GM18951 (cell line): Measurements from ENCODE around the gene ARHGDIA.
A peak's percentile ranks its signal among the peaks of the same experiment; 100 is the strongest.
"Not testable (repeated sequence)": the region's sequence is repeated elsewhere in the genome, so short reads cannot be mapped to it uniquely, and the experiment has no call there.

Source experiments
- POLR2A ChIP-seq: IDR thresholded peaks from 4 replicates; pipeline ENCODE4 v1.6.1; 2011; ENCODE audit warnings: mild to moderate bottlenecking; ENCODE audit not compliant: insufficient read length, insufficient read depth; ENCODE audit errors: extremely low read depth
- in situ Hi-C: fragments of 300-500 bp; cut with MboI; formaldehyde crosslinking; loops from one replicate; pipeline ENCODE4 v1.12.0; 2022; ENCODE audit warnings: low sequenced_read_pairs, mixed read lengths, inconsistent platforms; ENCODE audit not compliant: unreplicated experiment

ARHGDIA gene

DNA sequence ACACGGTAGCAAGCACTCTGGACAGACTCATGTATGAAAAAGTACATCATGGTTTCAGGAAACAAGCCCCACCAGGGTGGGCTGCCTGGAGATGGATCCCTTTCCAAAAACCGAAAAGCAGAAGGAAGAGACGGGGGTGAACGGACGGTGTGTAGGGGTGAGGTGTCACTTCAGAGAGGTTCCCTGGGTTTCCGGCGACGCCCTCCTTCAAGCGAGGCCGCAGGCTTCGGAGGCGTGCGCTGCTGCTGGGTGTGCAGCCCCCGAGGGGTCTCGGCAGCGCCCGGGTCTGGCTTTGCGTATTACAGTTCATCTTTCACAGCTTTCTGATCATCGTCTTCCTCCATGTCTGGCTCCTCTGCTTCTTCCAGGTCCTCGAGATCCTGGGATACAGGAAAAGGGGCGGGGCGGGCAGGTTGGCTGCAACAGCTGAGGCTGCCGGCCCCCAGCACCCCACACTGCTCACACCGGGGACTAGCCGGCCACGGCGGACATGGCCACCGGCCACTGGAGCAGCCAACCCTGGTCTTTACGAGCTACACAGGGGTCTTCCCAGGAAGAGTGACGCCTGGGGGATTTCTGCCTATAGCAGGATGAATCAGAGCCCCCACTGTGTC lies 27.3 kb downstream of the ARHGDIA start:
- in situ Hi-C loops, result no loop called here
- peak; percentile 26 for TF ChIP-seq POLR2A

DNA sequence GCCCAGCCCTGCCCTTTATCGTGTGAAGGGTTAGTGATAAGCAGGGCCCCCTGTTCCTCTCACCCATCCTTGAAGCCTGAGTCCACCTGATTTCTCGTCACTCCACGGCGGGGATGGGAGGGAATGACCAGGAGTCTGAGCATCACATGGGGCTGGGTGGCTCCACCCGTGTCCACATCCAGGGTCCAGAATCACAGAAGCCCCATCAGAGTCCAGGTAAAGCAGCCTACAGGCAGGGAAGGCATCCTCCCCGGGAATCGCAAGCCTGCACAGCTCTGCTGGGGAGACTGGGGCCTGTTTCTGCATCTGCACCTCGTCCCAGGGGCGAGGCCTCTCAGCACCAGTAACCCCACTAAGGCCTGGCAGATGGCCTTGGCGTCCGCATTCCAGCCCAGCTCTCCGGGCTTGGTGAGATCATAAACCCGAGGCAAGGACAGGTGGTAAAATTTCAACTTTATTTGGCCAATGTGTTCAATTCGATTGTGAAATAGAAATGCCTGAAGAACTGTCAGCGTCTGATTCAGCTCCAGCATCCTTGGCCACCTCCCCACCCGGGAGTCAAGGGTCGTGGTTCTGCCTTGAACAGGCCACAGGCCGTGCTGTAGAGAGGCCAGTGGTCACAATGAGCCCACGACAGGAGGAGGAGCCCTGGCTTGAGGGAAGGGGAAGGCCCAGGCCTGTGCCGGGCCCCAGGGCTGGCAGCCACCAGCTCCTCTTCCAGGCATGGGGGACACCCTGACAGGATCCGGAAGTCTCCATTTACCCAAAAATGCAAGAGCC lies 28.2 kb downstream of the ARHGDIA start:
- in situ Hi-C loops, result no loop called here
- peak; percentile 18 for TF ChIP-seq POLR2A

GRCh38 chr17:81842378-81842724 lies 28.8 kb downstream of the ARHGDIA start:
- no peak for TF ChIP-seq POLR2A
- in situ Hi-C loops, result no loop called here

DNA sequence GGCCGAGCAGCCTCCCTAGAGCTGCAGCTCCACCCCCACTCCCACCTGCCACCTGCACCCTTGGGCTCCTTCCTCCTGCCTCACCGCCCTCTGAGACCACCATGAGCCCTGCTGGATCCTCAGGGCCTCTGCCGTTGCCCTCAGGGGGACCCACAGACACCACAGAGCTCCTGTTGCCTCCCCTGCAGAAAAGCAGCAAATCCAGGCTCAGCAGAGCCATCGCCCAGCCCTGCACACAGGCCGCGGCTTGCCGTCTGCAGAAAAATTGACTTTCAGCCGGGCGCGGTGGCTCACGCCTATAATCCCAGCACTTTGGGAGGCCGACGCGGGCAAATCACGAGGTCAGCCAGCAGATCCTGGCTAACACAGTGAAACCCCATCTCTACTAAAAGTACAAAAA lies 29.3 kb downstream of the ARHGDIA start:
- no peak for TF ChIP-seq POLR2A
- in situ Hi-C loops, result no loop called here

DNA sequence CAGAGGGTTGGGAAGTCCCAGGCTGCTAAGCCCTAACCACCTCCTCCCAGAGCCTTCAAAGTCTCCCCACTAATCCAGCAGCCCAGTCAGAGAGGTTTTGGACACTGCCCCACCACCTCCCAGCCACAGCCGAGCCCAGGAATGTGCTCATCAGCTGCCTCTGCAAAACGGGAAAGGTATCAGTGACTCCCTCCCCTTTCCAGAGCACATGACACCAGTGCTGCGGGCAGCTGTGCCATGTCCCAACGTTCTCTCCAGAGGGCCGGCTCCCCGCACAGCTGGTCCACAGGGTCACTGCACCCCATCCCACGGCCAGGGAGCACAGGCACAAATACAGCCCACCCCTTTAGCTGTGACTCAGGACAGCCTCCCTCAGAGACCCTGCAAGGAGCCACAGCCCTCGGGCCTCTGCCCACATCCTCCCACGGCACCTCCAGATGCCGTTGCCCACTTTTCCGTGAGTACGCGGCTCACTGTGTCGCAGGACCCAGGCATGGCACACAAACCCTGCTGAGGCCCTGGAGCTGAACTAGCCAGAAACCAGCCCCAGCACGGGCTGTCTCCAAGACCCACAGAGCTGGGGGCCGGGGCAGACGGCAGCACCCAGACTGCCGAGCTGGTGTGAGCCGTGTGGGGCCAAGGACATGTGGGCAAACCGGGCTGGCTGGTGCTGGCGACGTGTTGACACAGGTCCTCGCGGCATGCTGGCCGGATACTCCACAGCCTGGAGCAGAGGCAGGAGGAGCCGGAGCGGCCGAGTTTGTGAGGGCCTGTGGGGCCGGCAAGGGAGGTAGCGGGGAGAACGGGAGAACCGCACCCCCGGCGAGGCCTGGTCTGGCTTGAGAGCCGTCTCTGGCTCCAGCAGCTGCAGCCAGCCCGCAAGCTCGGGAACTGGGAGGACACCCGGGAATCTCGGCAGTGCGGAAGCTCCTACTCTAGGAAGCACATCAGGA lies 30.0 kb downstream of the ARHGDIA start:
- in situ Hi-C loops, result no loop called here
- no peak for TF ChIP-seq POLR2A

GRCh38 chr17:81840059-81840458 lies 31.1 kb downstream of the ARHGDIA start:
- in situ Hi-C loops, result not testable (repeated sequence)

DNA sequence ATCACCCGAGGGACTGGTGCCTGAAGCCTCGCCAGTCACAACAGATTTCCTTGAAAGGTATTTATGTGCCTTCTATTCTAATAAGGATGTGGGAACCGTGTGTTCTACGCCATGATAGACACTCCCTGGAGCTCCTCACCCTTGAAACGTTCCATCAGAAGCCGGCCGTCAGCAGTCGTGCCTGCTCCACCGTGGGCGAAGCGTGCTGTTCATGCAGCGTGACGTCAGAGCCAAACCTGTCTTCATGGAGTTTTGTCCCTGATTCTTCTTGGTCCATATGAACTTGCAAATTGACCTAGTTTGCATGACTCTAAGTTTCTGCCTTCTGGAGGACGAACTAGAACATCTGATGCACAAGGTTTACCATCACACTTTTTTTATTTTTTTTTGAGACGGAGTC lies 31.8 kb downstream of the ARHGDIA start:
- no peak for TF ChIP-seq POLR2A
- in situ Hi-C loops, result no loop called here

DNA sequence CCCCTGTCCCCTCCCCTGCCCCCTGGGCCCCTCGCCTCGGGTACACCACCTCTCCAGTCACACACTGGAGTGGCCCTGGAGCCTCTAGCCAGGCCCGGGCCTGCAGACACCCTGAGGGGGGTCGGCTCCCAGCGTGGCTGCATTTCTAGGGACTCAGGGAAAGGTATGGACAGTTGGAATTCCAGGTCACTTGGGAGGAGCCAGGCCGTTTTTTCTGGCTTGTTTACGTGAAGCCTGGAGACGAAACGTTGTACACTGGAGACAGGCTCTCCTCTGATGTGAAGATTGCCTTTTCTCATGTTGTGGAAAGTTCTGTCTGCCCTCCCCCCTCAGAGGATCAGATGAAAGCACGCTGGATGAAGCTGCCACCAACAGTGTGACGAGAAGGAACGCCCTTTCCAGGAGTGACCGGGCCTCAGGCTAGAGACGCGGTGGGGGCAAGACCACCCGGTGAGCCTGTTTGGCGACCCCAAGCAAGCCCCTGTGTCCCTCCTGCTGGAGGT lies 32.3 kb downstream of the ARHGDIA start:
- in situ Hi-C loops, result no loop called here
- no peak for TF ChIP-seq POLR2A

- in situ Hi-C loops, result no loop called here
- no peak for TF ChIP-seq POLR2A
These were observed 33.5 kb downstream of the ARHGDIA start for GRCh38 chr17:81837641-81838040.

DNA sequence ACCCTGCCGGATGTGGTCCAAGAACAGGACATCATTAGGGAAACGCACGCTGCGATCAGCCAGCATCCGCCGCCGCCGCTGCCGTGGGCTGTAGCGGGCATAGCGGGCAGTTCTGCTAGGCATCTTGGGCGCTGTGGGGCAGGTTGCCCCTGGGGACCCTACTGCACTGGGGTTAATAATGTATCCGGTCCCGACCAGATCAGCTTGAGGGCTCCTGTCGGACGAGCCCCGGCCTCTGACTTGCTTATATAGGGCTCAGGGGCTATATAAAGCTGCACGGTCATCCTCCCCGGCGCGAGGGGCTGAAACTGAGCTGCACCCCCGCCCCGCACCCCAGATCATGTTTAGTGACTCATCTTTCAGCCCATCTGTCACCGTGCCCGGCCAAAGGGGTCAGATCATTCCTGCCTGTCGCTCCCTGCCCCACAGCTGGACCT lies 36.3 kb downstream of the ARHGDIA start, which contains the start of gene PPP1R27:
Gene PPP1R27 (minus strand): TSS at position 220 of the 437 bp plus-strand sequence. CDS start 97 bp downstream, at position 123.
- TF ChIP-seq POLR2A, result no peak
- in situ Hi-C loops, result no loop called here

- in situ Hi-C loops, result no loop called here
- TF ChIP-seq POLR2A, result no peak
These were observed 37.0 kb downstream of the ARHGDIA start for GRCh38 chr17:81833921-81834830.
